Liver (tissue), 9 donors: ENCODE data around the gene MTX1. TPM values are rescaled to one million over a fixed set of nuclear protein-coding genes. Genes with fewer than 3 reads are reported as not detected.
A peak's percentile ranks its signal among the peaks of the same experiment; 100 is the strongest.

ENCODE experiments used
- DNase-seq: peaks from one replicate; pipeline ENCODE4 v3.0.0-alpha.2; 2017; ENCODE audit warnings: low spot score
- H3K27ac ChIP-seq, 2 donors: one replicate each; pipeline ENCODE4 v1.7.0; 2013; ENCODE audit warnings: inconsistent platforms in 2 of 2, low read length in 2 of 2, control low read depth in 1 of 2, low read depth in 1 of 2, mild to moderate bottlenecking in 1 of 2
- H3K27me3 ChIP-seq, 4 donors: one replicate each; pipeline versions ENCODE4 v1.6.1 to v1.7.0; 2013; ENCODE audit warnings: low read length in 3 of 4, inconsistent platforms in 1 of 4, mild to moderate bottlenecking in 1 of 4, moderate library complexity in 1 of 4; ENCODE audit not compliant: control insufficient read depth in 4 of 4, insufficient read depth in 4 of 4
- H3K36me3 ChIP-seq, 4 donors: one replicate each; pipeline versions ENCODE4 v1.6.1 to v1.7.0; 2013; ENCODE audit warnings: low read length in 3 of 4, mild to moderate bottlenecking in 3 of 4, low read depth in 1 of 4, moderate library complexity in 1 of 4; ENCODE audit not compliant: control insufficient read depth in 4 of 4, insufficient read depth in 3 of 4
- H3K4me1 ChIP-seq, 4 donors: one replicate each; pipeline versions ENCODE4 v1.6.1 to v1.7.0; 2013; ENCODE audit warnings: low read length in 3 of 4, mild to moderate bottlenecking in 3 of 4, moderate library complexity in 1 of 4; ENCODE audit not compliant: control insufficient read depth in 4 of 4, insufficient read depth in 4 of 4
- H3K4me3 ChIP-seq, 3 donors: one replicate each; pipeline versions ENCODE4 v1.6.1 to v1.7.0; 2013; ENCODE audit warnings: low read length in 3 of 3, control low read depth in 1 of 3, low read depth in 1 of 3, mild to moderate bottlenecking in 1 of 3
- H3K9ac ChIP-seq, 2 donors: one replicate each; pipeline ENCODE4 v1.7.0; 2013; ENCODE audit warnings: low read length in 2 of 2, mild to moderate bottlenecking in 2 of 2, moderate library complexity in 2 of 2, control low read depth in 1 of 2, low read depth in 1 of 2
- H3K9me3 ChIP-seq, 4 donors: one replicate each; pipeline versions ENCODE4 v1.6.1 to v1.7.0; 2013; ENCODE audit warnings: low read length in 3 of 4; ENCODE audit not compliant: control insufficient read depth in 4 of 4
- ATF3 ChIP-seq: IDR thresholded peaks from 2 replicates; pipeline ENCODE4 v1.6.1; 2016; ENCODE audit warnings: antibody characterized with exemption
- CTCF ChIP-seq: fragments of 150-350 bp; IDR thresholded peaks from 2 replicates; pipeline ENCODE4 v1.5.1; 2017; ENCODE audit warnings: improper control_type of control experiment, low read depth, low read length; ENCODE audit not compliant: missing input control
- EGR1 ChIP-seq, 2 donors: IDR thresholded peaks; 2 replicates each; pipeline ENCODE4 v1.6.1; 2016 to 2018; ENCODE audit warnings: antibody characterized with exemption in 2 of 2, low read depth in 2 of 2
- FOXA1 ChIP-seq: IDR thresholded peaks from 2 replicates; pipeline ENCODE4 v1.6.1; 2016; ENCODE audit warnings: antibody characterized with exemption
- FOXA2 ChIP-seq: IDR thresholded peaks from 2 replicates; pipeline ENCODE4 v1.6.1; 2016; ENCODE audit warnings: antibody characterized with exemption
- GABPA ChIP-seq, 2 donors: IDR thresholded peaks in 1 of 2; conservative IDR thresholded peaks in 1 of 2; 2 replicates each; pipeline ENCODE4 v1.6.1; 2016; ENCODE audit warnings: antibody characterized with exemption in 2 of 2, mild to moderate bottlenecking in 1 of 2, moderate library complexity in 1 of 2
- HNF4A ChIP-seq, 2 donors: conservative IDR thresholded peaks; 2 replicates each; pipeline ENCODE4 v1.6.1; 2016; ENCODE audit warnings: antibody characterized with exemption in 2 of 2, mild to moderate bottlenecking in 2 of 2
- HNF4G ChIP-seq: IDR thresholded peaks from 2 replicates; pipeline ENCODE4 v1.6.1; 2016; ENCODE audit warnings: antibody characterized with exemption
- JUND ChIP-seq, 2 donors: IDR thresholded peaks; 2 replicates each; pipeline ENCODE4 v1.6.1; 2016; ENCODE audit warnings: antibody characterized with exemption in 2 of 2
- MAX ChIP-seq: IDR thresholded peaks from 2 replicates; pipeline ENCODE4 v1.6.1; 2016; ENCODE audit warnings: antibody characterized with exemption
- NR2F2 ChIP-seq: IDR thresholded peaks from 2 replicates; pipeline ENCODE4 v1.6.1; 2016; ENCODE audit warnings: antibody characterized with exemption
- RAD21 ChIP-seq, 2 donors: IDR thresholded peaks; 2 replicates each; pipeline ENCODE4 v1.6.1; 2016; ENCODE audit warnings: antibody characterized with exemption in 2 of 2, mild to moderate bottlenecking in 2 of 2
- REST ChIP-seq: IDR thresholded peaks from 2 replicates; pipeline ENCODE4 v1.6.1; 2016; ENCODE audit warnings: antibody characterized with exemption, mild to moderate bottlenecking
- RXRA ChIP-seq, 2 donors: IDR thresholded peaks; 2 replicates each; pipeline ENCODE4 v1.6.1; 2017 to 2018; ENCODE audit warnings: antibody characterized with exemption in 2 of 2, mild to moderate bottlenecking in 1 of 2
- SP1 ChIP-seq: IDR thresholded peaks from 2 replicates; pipeline ENCODE4 v1.6.1; 2018; ENCODE audit warnings: antibody characterized with exemption, mild to moderate bottlenecking
- TAF1 ChIP-seq: conservative IDR thresholded peaks from 2 replicates; pipeline ENCODE4 v1.6.1; 2016; ENCODE audit warnings: antibody characterized with exemption, mild to moderate bottlenecking
- YY1 ChIP-seq: IDR thresholded peaks from 2 replicates; pipeline ENCODE4 v1.6.1; 2016; ENCODE audit warnings: antibody characterized with exemption, mild to moderate bottlenecking
- ZBTB33 ChIP-seq: IDR thresholded peaks from 2 replicates; pipeline ENCODE4 v1.6.1; 2016; ENCODE audit warnings: antibody characterized with exemption
- WGBS: extraction: QIAGEN DNeasy Blood & Tissue Kit; methylation state at CpG from one replicate; pipeline ENCODE4 v1.1.7; 2013; 5-methylcytosine and 5-hydroxymethylcytosine counted together
- polyA plus RNA-seq, 2 donors: library from polyadenylated mRNA; stranded (reverse) in 1 of 2; unstranded in 1 of 2; fragments of 200-250 nt in 1 of 2; fragments of >200 nt in 1 of 2; fragmentation: Nextera tagmentation in 1 of 2; extraction: Ambion mirVana in 1 of 2; gene quantifications; one replicate each; pipeline versions ENCODE4 v1.2.1 to v1.2.3, GENCODE V29; 2013 to 2015
- total RNA-seq, 2 donors: library from RNA; depleted of rRNA; stranded (reverse); fragments of >200 nt; gene quantifications; one replicate each; pipeline ENCODE4 v1.2.3, GENCODE V29; 2014
- donor health status: healthy.
- donor health status: healthy.
- donor health status: healthy.
- donor health status: healthy.
- donor health status: healthy.

Gene MTX1
- total and polyA plus RNA-seq, 4 donors: 19.6 to 38.4 (median 28.5) TPM

- Histone ChIP-seq H3K27ac (no peak overlapping the region), H3K9me3 (no peaks in the 10 kb centered on the region), H3K9ac (no peak overlapping the region), H3K4me3 (no peak overlapping the region), H3K27me3 (no peaks in the 10 kb centered on the region), H3K36me3 (peaks cover 2 to 17% (median 7%) of the 10 kb centered on the region in 4 donors), H3K4me1 (peaks cover 1 to 10% (median 6%) of the 10 kb centered on the region in 4 donors)
- DNase-seq: no peak
- 81% methylated on average over 5 of the region's 5 CpGs for WGBS
- TF ChIP-seq SP1 (no peak), FOXA2 (no peak), EGR1 (IDR thresholded peaks at IDR 0.05; ENCODE audit: low read depth in 2 of 2) (no peak), MAX (no peak), NR2F2 (no peak), HNF4G (no peak), JUND (IDR thresholded peaks at IDR 0.05) (no peak), RAD21 (IDR thresholded peaks at IDR 0.05) (no peak)
Observed at GRCh38 chr1:155236451-155236850, 28.0 kb downstream of the MTX1 start.

- Histone ChIP-seq H3K9me3 (no peaks in the 10 kb centered on the region), H3K27me3 (no peaks in the 10 kb centered on the region), H3K4me3 (peak overlapping the region; percentile 41 to 55 (median 54)), H3K36me3 (peaks cover 0 to 11% (median 3%) of the 10 kb centered on the region in 4 donors), H3K4me1 (peaks cover 1 to 28% (median 21%) of the 10 kb centered on the region in 4 donors), H3K9ac (peak overlapping the region in 1 of 2 donors; percentile 79), H3K27ac (peak overlapping the region in 1 of 2 donors; percentile 32)
- TF ChIP-seq NR2F2 (no peak), JUND (IDR thresholded peaks at IDR 0.05) (no peak), CTCF (no peak), SP1 (no peak), REST (peak; percentile 27), FOXA1 (no peak), GABPA (IDR thresholded peaks at IDR 0.05 in 1 of 2, conservative IDR thresholded peaks at IDR 0.05 in 1 of 2) (peak; percentile 22 to 80), HNF4G (no peak), FOXA2 (peak; percentile 5), RXRA (IDR thresholded peaks at IDR 0.05) (no peak), ATF3 (peak; percentile 75), MAX (no peak), TAF1 (no peak), YY1 (peak; percentile 100), HNF4A (conservative IDR thresholded peaks at IDR 0.05) (peak in 1 of 2 donors; percentile 21), RAD21 (IDR thresholded peaks at IDR 0.05) (peak in 1 of 2 donors; percentile 17), EGR1 (IDR thresholded peaks at IDR 0.05; ENCODE audit: low read depth in 2 of 2) (no peak), ZBTB33 (no peak)
- WGBS: 19% methylated on average over 4 of the region's 4 CpGs
- DNase-seq: peak; percentile 61
Observed at GRCh38 chr1:155241069-155241679, 32.7 kb downstream of the MTX1 start.
